Activated naive CD8-positive, alpha-beta T cell treated with anti-CD3 and anti-CD28 coated beads, Interleukin-2, amount 10 ng/mL, durations not matched to agents 7 days and 5 days (primary cell): ENCODE data around the gene TP53TG5. TPM values are rescaled to one million over a fixed set of nuclear protein-coding genes. Genes with fewer than 3 reads are reported as not detected.

ENCODE experiments used
- ATAC-seq: fragments of 150-1000 bp; cut with Tn5 transposase; one replicate; pipeline ENCODE4 v1.10.0; 2021; ENCODE audit warnings: low read depth, moderate library complexity
- POLR2A ChIA-PET: fragments of 350-600 bp; sonication (Branson Sonifier 250); formaldehyde crosslinking; loops from one replicate; lab custom pipeline; 2021; ENCODE audit warnings: antibody characterized with exemption; lab: Charles Lee
- DNase-seq: peaks from one replicate; pipeline ENCODE4 v3.0.0; 2021
- H3K27ac Mint-ChIP-seq: one replicate; pipeline ENCODE4 v1.8.0; 2022; ENCODE audit warnings: mild to moderate bottlenecking, mixed read lengths
- H3K27me3 Mint-ChIP-seq: one replicate; pipeline ENCODE4 v1.8.0; 2022; ENCODE audit warnings: mild to moderate bottlenecking, moderate library complexity, mixed read lengths
- H3K36me3 Mint-ChIP-seq: one replicate; pipeline ENCODE4 v1.8.0; 2021; ENCODE audit warnings: mild to moderate bottlenecking, mixed read lengths
- H3K4me1 Mint-ChIP-seq: one replicate; pipeline ENCODE4 v1.8.0; 2021; ENCODE audit warnings: mixed read lengths
- H3K4me3 Mint-ChIP-seq: one replicate; pipeline ENCODE4 v1.8.0; 2022; ENCODE audit warnings: mild to moderate bottlenecking, moderate library complexity, mixed read lengths
- H3K9me3 Mint-ChIP-seq: one replicate; pipeline ENCODE4 v1.8.0; 2021; ENCODE audit warnings: mixed read lengths
- microRNA-seq: library from miRNA; unstranded; fragments of <30 nt; microRNA quantifications from one replicate; pipeline ENCODE4 v1.2.0, GENCODE V29; 2022
- total RNA-seq, 2 experiments: library from RNA; stranded (reverse); gene quantifications; one replicate each; pipeline ENCODE4 v1.2.3, GENCODE V29; 2021

Gene TP53TG5
- total RNA-seq, 2 experiments from 2014 or later = not detected

GRCh38 chr20:45336530-45337366 lies 41.4 kb downstream of the TP53TG5 start:
- no peaks in the 10 kb centered on the region for H3K9me3 Mint-ChIP-seq
- H3K4me1 Mint-ChIP-seq = no peaks in the 10 kb centered on the region
- H3K36me3 Mint-ChIP-seq = peaks cover 2% of the 10 kb centered on the region
- H3K27me3 Mint-ChIP-seq = no peaks in the 10 kb centered on the region
- POLR2A ChIA-PET = no interaction called here
- DNase-seq (no peak), ATAC-seq (no peak)
- no peak overlapping the region for H3K4me3 Mint-ChIP-seq
- H3K27ac Mint-ChIP-seq = no peak overlapping the region

GRCh38 chr20:45330476-45330875 lies 47.6 kb downstream of the TP53TG5 start:
- peaks cover 2% of the 10 kb centered on the region for H3K36me3 Mint-ChIP-seq
- H3K4me3 Mint-ChIP-seq = no peak overlapping the region
- no peak overlapping the region for H3K27ac Mint-ChIP-seq
- DNase-seq (no peak), ATAC-seq (no peak)
- no peaks in the 10 kb centered on the region for H3K4me1 Mint-ChIP-seq
- H3K27me3 Mint-ChIP-seq = no peaks in the 10 kb centered on the region
- H3K9me3 Mint-ChIP-seq = no peaks in the 10 kb centered on the region
- POLR2A ChIA-PET = no interaction called here

GRCh38 chr20:45329497-45330319 lies 48.4 kb downstream of the TP53TG5 start:
- peaks cover 2% of the 10 kb centered on the region for H3K36me3 Mint-ChIP-seq
- H3K27ac Mint-ChIP-seq = no peak overlapping the region
- ATAC-seq (no peak), DNase-seq (no peak)
- no peaks in the 10 kb centered on the region for H3K27me3 Mint-ChIP-seq
- no peak overlapping the region for H3K4me3 Mint-ChIP-seq
- H3K9me3 Mint-ChIP-seq = no peaks in the 10 kb centered on the region
- H3K4me1 Mint-ChIP-seq = no peaks in the 10 kb centered on the region
- POLR2A ChIA-PET = no interaction called here

GRCh38 chr20:45328451-45328850 lies 49.7 kb downstream of the TP53TG5 start:
- H3K36me3 Mint-ChIP-seq = peaks cover 2% of the 10 kb centered on the region
- POLR2A ChIA-PET = no interaction called here
- DNase-seq (no peak), ATAC-seq (no peak)
- no peak overlapping the region for H3K27ac Mint-ChIP-seq
- H3K4me3 Mint-ChIP-seq = no peak overlapping the region
- H3K4me1 Mint-ChIP-seq = no peaks in the 10 kb centered on the region
- H3K9me3 Mint-ChIP-seq = no peaks in the 10 kb centered on the region
- no peaks in the 10 kb centered on the region for H3K27me3 Mint-ChIP-seq

GRCh38 chr20:45325371-45325770 lies 52.8 kb downstream of the TP53TG5 start:
- Mint-ChIP-seq H3K27ac (no peak overlapping the region), H3K36me3 (no peaks in the 10 kb centered on the region), H3K4me1 (peaks cover 13% of the 10 kb centered on the region), H3K27me3 (no peaks in the 10 kb centered on the region), H3K4me3 (no peak overlapping the region), H3K9me3 (no peaks in the 10 kb centered on the region)
- POLR2A ChIA-PET = no interaction called here
- DNase-seq (no peak), ATAC-seq (no peak)

GRCh38 chr20:45323731-45324130 lies 54.4 kb downstream of the TP53TG5 start:
- no peaks in the 10 kb centered on the region for H3K36me3 Mint-ChIP-seq
- H3K4me3 Mint-ChIP-seq = no peak overlapping the region
- peaks cover 21% of the 10 kb centered on the region for H3K4me1 Mint-ChIP-seq
- POLR2A ChIA-PET = interaction anchor here (0.7 to 1.4 kb wide), 3 partner anchors 25 to 646 kb away, joined by 3 to 4 read pairs (median 4); partner anchors contain the start of gene SDC4
- H3K9me3 Mint-ChIP-seq = no peaks in the 10 kb centered on the region
- ATAC-seq (no peak), DNase-seq (no peak)
- no peak overlapping the region for H3K27ac Mint-ChIP-seq
- no peaks in the 10 kb centered on the region for H3K27me3 Mint-ChIP-seq

GRCh38 chr20:45322952-45323383 lies 55.2 kb downstream of the TP53TG5 start:
- no peak overlapping the region for H3K4me3 Mint-ChIP-seq
- no peaks in the 10 kb centered on the region for H3K27me3 Mint-ChIP-seq
- H3K27ac Mint-ChIP-seq = no peak overlapping the region
- no peak for ATAC-seq
- peaks cover 26% of the 10 kb centered on the region for H3K4me1 Mint-ChIP-seq
- H3K36me3 Mint-ChIP-seq = no peaks in the 10 kb centered on the region
- H3K9me3 Mint-ChIP-seq = no peaks in the 10 kb centered on the region
- DNase-seq = no peak
- POLR2A ChIA-PET = interaction anchor here (1.4 kb wide), 1 partner anchor 25 kb away, joined by 4 read pairs; the partner anchor contains the start of gene SDC4

Small RNA genes lying within 50 kb of the gene (microRNA-seq; reads per million reads assigned to microRNA genes)
- 2.8 reads per million for gene MIR6812

Other genes with a start within 250 kb of the TP53TG5 start
- gene PI3, start 203.4 kb downstream of the TP53TG5 start, total RNA-seq = not detected
- not detected for gene SEMG1, start 171.3 kb downstream of the TP53TG5 start, total RNA-seq
- gene SEMG2, start 157.0 kb downstream of the TP53TG5 start, total RNA-seq = not detected
- gene SLPI, start 123.8 kb downstream of the TP53TG5 start, total RNA-seq = not detected
- gene RBPJL, start 71.5 kb downstream of the TP53TG5 start, total RNA-seq = not detected
- under 1 TPM; 0.14 to 0.30 TPM for gene MATN4, start 70.0 kb downstream of the TP53TG5 start, total RNA-seq
- gene SDC4, start 29.9 kb downstream of the TP53TG5 start, total RNA-seq = 1 to 10 TPM; 7.0 to 7.1 TPM
- 10 to 100 TPM; 34.9 to 38.6 TPM for gene SYS1, start 15.2 kb downstream of the TP53TG5 start, total RNA-seq
- 10 to 100 TPM; 21.1 TPM for gene DBNDD2, start 30.0 kb upstream of the TP53TG5 start, total RNA-seq
- gene PIGT, start 37.8 kb upstream of the TP53TG5 start, total RNA-seq = 10 to 100 TPM; 64.9 to 72.7 TPM
- not detected for gene WFDC2, start 91.4 kb upstream of the TP53TG5 start, total RNA-seq
- not detected for gene SPINT3, start 137.3 kb upstream of the TP53TG5 start, total RNA-seq
- gene WFDC6, start 161.2 kb upstream of the TP53TG5 start, total RNA-seq = not detected
- gene EPPIN, start 169.1 kb upstream of the TP53TG5 start, total RNA-seq = not detected
- gene WFDC8, start 201.0 kb upstream of the TP53TG5 start, total RNA-seq = not detected